MCF 10A (cell line): ENCODE data around the gene COX6A2. TPM values are rescaled to one million over a fixed set of nuclear protein-coding genes. Genes with fewer than 3 reads are reported as not detected.

Experiments
- BruUV-seq: library from RNA; stranded (reverse); fragments of 400-500 nt; replicated peaks from 2 replicates; lab custom pipeline; 2021; lab: Mats Ljungman, UMichigan
- CTCF ChIA-PET: fragments of 300-600 bp; sonication (Branson Sonifier 250); formaldehyde crosslinking; extraction: SDS; loops from one replicate; lab custom pipeline; 2021; ENCODE audit warnings: antibody characterized with exemption, inconsistent platforms; lab: Yijun Ruan, JAX
- POLR2A ChIA-PET: fragments of 300-600, 350-650 bp; sonication (Branson Sonifier 250); formaldehyde crosslinking; extraction: SDS; loops from one replicate; lab custom pipeline; 2020; ENCODE audit warnings: antibody characterized with exemption, inconsistent platforms; lab: Yijun Ruan, JAX
- DNase-seq: peaks from one replicate; pipeline ENCODE4 v3.0.0-alpha.2; 2018; ENCODE audit not compliant: unreplicated experiment
- H3K27ac Mint-ChIP-seq: one replicate; pipeline ENCODE4 v1.8.0; 2022; ENCODE audit warnings: mild to moderate bottlenecking, low read depth, mixed read lengths; ENCODE audit not compliant: unreplicated experiment
- H3K27me3 Mint-ChIP-seq: one replicate; pipeline ENCODE4 v1.8.0; 2022; ENCODE audit warnings: mixed read lengths; ENCODE audit not compliant: insufficient read depth, unreplicated experiment
- H3K36me3 Mint-ChIP-seq: one replicate; pipeline ENCODE4 v1.8.0; 2022; ENCODE audit warnings: mild to moderate bottlenecking, moderate library complexity, mixed read lengths; ENCODE audit not compliant: insufficient read depth, unreplicated experiment
- H3K4me1 Mint-ChIP-seq: one replicate; pipeline ENCODE4 v1.8.0; 2022; ENCODE audit warnings: mixed read lengths; ENCODE audit not compliant: insufficient read depth, unreplicated experiment
- H3K4me3 Mint-ChIP-seq: one replicate; pipeline ENCODE4 v1.8.0; 2022; ENCODE audit warnings: mild to moderate bottlenecking, moderate library complexity, mixed read lengths; ENCODE audit not compliant: unreplicated experiment
- H3K9me3 Mint-ChIP-seq: one replicate; pipeline ENCODE4 v1.8.0; 2022; ENCODE audit warnings: mixed read lengths; ENCODE audit not compliant: unreplicated experiment
- CTCF ChIP-seq: fragments of 200-600 bp; IDR thresholded peaks from one replicate; pipeline ENCODE4 v1.8.0; 2022; ENCODE audit warnings: antibody characterized with exemption, mild to moderate bottlenecking; ENCODE audit not compliant: unreplicated experiment
- intact Hi-C: fragments of 100-400 bp; cut with micrococcal nuclease; formaldehyde crosslinking; loops from 2 replicates; pipeline ENCODE4 v1.14.1; 2022
- total RNA-seq: library from RNA; stranded (reverse); gene quantifications from 2 replicates; pipeline ENCODE4 v1.2.3, GENCODE V29; 2022

The COX6A2 gene
- total RNA-seq, 1 experiment from 2014 or later: not detected

- no peak for DNase-seq
- no peak overlapping the region for H3K4me3 Mint-ChIP-seq
- no peaks in the 10 kb centered on the region for H3K4me1 Mint-ChIP-seq
- H3K27me3 Mint-ChIP-seq: peaks cover 48% of the 10 kb centered on the region
- ChIA-PET CTCF (interaction anchor here (0.5 kb wide), 1 partner anchor 21 kb away, joined by 3 read pairs; no protein-coding TSS in a partner anchor), POLR2A (no interaction called here)
- peaks cover 6% of the 10 kb centered on the region for H3K36me3 Mint-ChIP-seq
- intact Hi-C loops: no loop called here
- BruUV-seq: no TSS peak
- TF ChIP-seq CTCF: no peak
- no peaks in the 10 kb centered on the region for H3K9me3 Mint-ChIP-seq
- H3K27ac Mint-ChIP-seq: no peak overlapping the region
These were observed 14.2 kb downstream of the COX6A2 start for GRCh38 chr16:31413943-31414342.

GRCh38 chr16:31413381-31413780 lies 14.8 kb downstream of the COX6A2 start:
- Mint-ChIP-seq H3K27me3 (peaks cover 54% of the 10 kb centered on the region), H3K36me3 (peaks cover 6% of the 10 kb centered on the region), H3K9me3 (no peaks in the 10 kb centered on the region), H3K27ac (no peak overlapping the region), H3K4me3 (no peak overlapping the region), H3K4me1 (no peaks in the 10 kb centered on the region)
- TF ChIP-seq CTCF: no peak
- CTCF ChIA-PET: no interaction called here
- DNase-seq: no peak
- intact Hi-C loops: no loop called here
- no TSS peak for BruUV-seq
- POLR2A ChIA-PET: no interaction called here

DNA sequence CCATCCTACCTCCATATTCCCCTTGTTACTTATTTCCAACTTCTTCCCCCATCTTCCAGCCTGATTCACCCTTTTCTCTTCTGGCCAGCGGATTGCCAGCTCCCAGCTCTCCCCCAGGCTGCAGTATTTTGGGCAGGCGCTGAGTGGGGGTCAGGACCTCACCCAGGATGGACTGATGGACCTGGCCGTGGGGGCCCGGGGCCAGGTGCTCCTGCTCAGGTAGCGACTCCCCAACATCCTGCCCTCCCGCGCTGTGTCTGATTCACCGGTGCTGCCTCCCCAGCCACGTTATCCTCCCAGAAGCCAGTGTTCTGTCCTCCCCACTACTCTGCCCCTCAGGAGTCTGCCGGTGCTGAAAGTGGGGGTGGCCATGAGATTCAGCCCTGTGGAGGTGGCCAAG lies 15.4 kb downstream of the COX6A2 start:
- BruUV-seq: no TSS peak
- Mint-ChIP-seq H3K36me3 (peaks cover 6% of the 10 kb centered on the region), H3K4me3 (no peak overlapping the region), H3K4me1 (no peaks in the 10 kb centered on the region), H3K27ac (no peak overlapping the region), H3K9me3 (no peaks in the 10 kb centered on the region), H3K27me3 (peaks cover 58% of the 10 kb centered on the region)
- intact Hi-C loops: no loop called here
- no peak for TF ChIP-seq CTCF
- CTCF ChIA-PET: no interaction called here
- POLR2A ChIA-PET: interaction anchor here (0.6 kb wide), 1 partner anchor 508 kb away, joined by 3 read pairs; no protein-coding TSS in a partner anchor
- DNase-seq: no peak

GRCh38 chr16:31411024-31411844 lies 16.9 kb downstream of the COX6A2 start:
- ChIA-PET CTCF (interaction anchor here (0.6 kb wide), 1 partner anchor 161 kb away, joined by 3 read pairs; no protein-coding TSS in a partner anchor), POLR2A (no interaction called here)
- no TSS peak for BruUV-seq
- no peaks in the 10 kb centered on the region for H3K4me1 Mint-ChIP-seq
- DNase-seq: no peak
- H3K9me3 Mint-ChIP-seq: no peaks in the 10 kb centered on the region
- intact Hi-C loops: no loop called here
- H3K27me3 Mint-ChIP-seq: peaks cover 58% of the 10 kb centered on the region
- TF ChIP-seq CTCF: no peak
- H3K36me3 Mint-ChIP-seq: peaks cover 2% of the 10 kb centered on the region
- no peak overlapping the region for H3K4me3 Mint-ChIP-seq
- H3K27ac Mint-ChIP-seq: no peak overlapping the region
